ENCODE measurements around the gene CRIP2.

The CRIP2 gene

DNA sequence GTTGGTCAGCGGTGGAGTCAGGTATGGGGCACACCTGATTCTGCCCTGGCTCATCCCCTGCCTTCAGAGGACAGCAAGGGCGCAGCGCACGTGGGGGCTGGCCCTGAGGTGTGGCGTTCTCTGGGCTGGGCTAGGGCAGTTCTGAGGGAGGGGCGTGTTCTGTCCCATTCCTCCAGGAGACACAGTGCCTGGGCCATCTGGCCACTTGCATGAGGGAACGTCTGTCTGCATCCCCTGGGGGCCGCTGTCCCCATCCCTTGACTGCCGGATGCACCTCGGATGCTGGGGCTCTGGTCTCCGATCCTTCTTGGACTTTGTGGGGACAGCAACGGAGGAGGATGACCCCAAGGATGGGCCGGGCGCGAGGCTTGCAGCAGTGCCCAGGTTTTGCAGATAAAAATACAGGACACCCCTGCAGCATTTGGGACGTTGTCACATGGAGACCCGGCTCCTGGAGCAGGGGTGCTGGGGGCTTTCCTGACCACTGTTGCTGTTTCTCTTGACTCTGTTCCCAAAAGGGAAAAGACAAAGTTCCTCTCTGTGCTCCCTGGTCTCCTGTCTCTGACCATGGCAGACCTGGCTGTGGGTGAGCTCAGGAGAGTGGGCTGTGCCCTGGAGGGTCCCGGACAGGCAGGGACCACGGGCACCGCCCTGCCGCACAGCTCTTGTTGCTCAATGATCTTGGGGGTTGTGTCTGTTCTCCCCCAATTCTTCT, 48.0 kb upstream of the CRIP2 start:
- Histone ChIP-seq H3K4me2 (ENCODE audit: low read length) (no peak overlapping the region), H4K20me1 (ENCODE audit: insufficient read depth, low read length) (no peaks in the 10 kb centered on the region), H2AFZ (ENCODE audit: low read length) (no peak overlapping the region), H3K27ac (ENCODE audit: low read depth, low read length, poor library complexity, severe bottlenecking) (no peak overlapping the region), H3K36me3 (ENCODE audit: insufficient read depth, low read length) (peaks cover 77% of the 10 kb centered on the region), H3K9me3 (ENCODE audit: low read length) (peaks cover 15% of the 10 kb centered on the region), H3K9ac (ENCODE audit: low read length) (no peak overlapping the region), H3K27me3 (ENCODE audit: insufficient read depth, low read length) (no peaks in the 10 kb centered on the region), H3K4me1 (ENCODE audit: insufficient read depth, low read length, severe bottlenecking) (peaks cover 11% of the 10 kb centered on the region), H3K9me2 (ENCODE audit: low read depth, low read length) (no peaks in the 10 kb centered on the region), H3K4me3 (ENCODE audit: low read depth, low read length, poor library complexity, severe bottlenecking) (no peak overlapping the region), H3K79me2 (ENCODE audit: insufficient read depth, low read length) (peaks cover 82% of the 10 kb centered on the region), H3F3A (ENCODE audit: insufficient read depth, low read length) (no peaks in the 10 kb centered on the region)
- TF ChIP-seq, protein P1, sequence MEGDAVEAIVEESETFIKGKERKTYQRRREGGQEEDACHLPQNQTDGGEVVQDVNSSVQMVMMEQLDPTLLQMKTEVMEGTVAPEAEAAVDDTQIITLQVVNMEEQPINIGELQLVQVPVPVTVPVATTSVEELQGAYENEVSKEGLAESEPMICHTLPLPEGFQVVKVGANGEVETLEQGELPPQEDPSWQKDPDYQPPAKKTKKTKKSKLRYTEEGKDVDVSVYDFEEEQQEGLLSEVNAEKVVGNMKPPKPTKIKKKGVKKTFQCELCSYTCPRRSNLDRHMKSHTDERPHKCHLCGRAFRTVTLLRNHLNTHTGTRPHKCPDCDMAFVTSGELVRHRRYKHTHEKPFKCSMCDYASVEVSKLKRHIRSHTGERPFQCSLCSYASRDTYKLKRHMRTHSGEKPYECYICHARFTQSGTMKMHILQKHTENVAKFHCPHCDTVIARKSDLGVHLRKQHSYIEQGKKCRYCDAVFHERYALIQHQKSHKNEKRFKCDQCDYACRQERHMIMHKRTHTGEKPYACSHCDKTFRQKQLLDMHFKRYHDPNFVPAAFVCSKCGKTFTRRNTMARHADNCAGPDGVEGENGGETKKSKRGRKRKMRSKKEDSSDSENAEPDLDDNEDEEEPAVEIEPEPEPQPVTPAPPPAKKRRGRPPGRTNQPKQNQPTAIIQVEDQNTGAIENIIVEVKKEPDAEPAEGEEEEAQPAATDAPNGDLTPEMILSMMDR (IDR thresholded peaks at IDR 0.05; ENCODE audit: low read length) = no peak
- no peak for TF ChIP-seq EZH2 (IDR thresholded peaks at IDR 0.05; ENCODE audit: borderline replicate concordance, low read length)

- Histone ChIP-seq H3K4me3 (ENCODE audit: low read depth, low read length, poor library complexity, severe bottlenecking) (no peak overlapping the region), H2AFZ (ENCODE audit: low read length) (no peak overlapping the region), H3K4me1 (ENCODE audit: insufficient read depth, low read length, severe bottlenecking) (peaks cover 3% of the 10 kb centered on the region), H3K27ac (ENCODE audit: low read depth, low read length, poor library complexity, severe bottlenecking) (no peak overlapping the region), H3K9me2 (ENCODE audit: low read depth, low read length) (no peaks in the 10 kb centered on the region), H3K9ac (ENCODE audit: low read length) (no peak overlapping the region), H3K9me3 (ENCODE audit: low read length) (peaks cover 16% of the 10 kb centered on the region), H3K27me3 (ENCODE audit: insufficient read depth, low read length) (no peaks in the 10 kb centered on the region), H3K36me3 (ENCODE audit: insufficient read depth, low read length) (peaks cover 82% of the 10 kb centered on the region), H3F3A (ENCODE audit: insufficient read depth, low read length) (no peaks in the 10 kb centered on the region), H3K4me2 (ENCODE audit: low read length) (no peak overlapping the region), H4K20me1 (ENCODE audit: insufficient read depth, low read length) (no peaks in the 10 kb centered on the region), H3K79me2 (ENCODE audit: insufficient read depth, low read length) (peaks cover 79% of the 10 kb centered on the region)
- TF ChIP-seq, protein P1 (IDR thresholded peaks at IDR 0.05; ENCODE audit: low read length) = no peak
- TF ChIP-seq EZH2 (IDR thresholded peaks at IDR 0.05; ENCODE audit: borderline replicate concordance, low read length) = no peak
Observed at GRCh38 chr14:105427412-105427811, 47.2 kb upstream of the CRIP2 start.

DNA sequence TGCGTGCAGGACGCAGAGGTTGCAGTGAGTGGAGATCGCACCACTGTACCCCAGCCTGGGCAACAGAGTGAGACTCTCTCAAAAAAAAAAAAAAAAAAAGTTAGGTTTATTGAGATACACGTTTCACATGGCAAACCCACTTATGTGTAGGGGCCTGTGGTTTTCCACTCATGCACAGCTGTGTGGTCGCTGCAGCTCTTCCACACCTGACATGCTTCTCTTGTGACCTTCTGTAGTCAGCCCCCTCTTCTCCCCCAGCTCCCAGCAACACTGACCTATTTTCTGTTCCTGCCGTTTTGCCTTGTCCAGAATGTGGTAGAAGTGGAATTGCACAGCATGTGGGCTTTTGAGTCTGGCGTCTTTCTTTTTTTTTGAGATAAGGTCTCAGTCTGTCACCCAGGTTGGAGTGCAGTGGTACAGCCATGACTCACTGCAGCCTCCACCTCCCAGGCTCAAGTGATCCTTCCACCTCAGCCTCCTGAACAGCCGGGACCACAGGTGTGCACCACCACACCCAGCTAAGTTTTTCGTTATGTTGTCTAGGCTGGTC, 46.6 kb upstream of the CRIP2 start:
- Histone ChIP-seq H3K36me3 (ENCODE audit: insufficient read depth, low read length) (peaks cover 83% of the 10 kb centered on the region), H3K9me2 (ENCODE audit: low read depth, low read length) (no peaks in the 10 kb centered on the region), H3K4me2 (ENCODE audit: low read length) (no peak overlapping the region), H3F3A (ENCODE audit: insufficient read depth, low read length) (no peaks in the 10 kb centered on the region), H3K4me1 (ENCODE audit: insufficient read depth, low read length, severe bottlenecking) (no peaks in the 10 kb centered on the region), H3K9ac (ENCODE audit: low read length) (no peak overlapping the region), H3K27ac (ENCODE audit: low read depth, low read length, poor library complexity, severe bottlenecking) (no peak overlapping the region), H4K20me1 (ENCODE audit: insufficient read depth, low read length) (no peaks in the 10 kb centered on the region), H2AFZ (ENCODE audit: low read length) (no peak overlapping the region), H3K4me3 (ENCODE audit: low read depth, low read length, poor library complexity, severe bottlenecking) (no peak overlapping the region), H3K79me2 (ENCODE audit: insufficient read depth, low read length) (peaks cover 78% of the 10 kb centered on the region), H3K9me3 (ENCODE audit: low read length) (peaks cover 16% of the 10 kb centered on the region), H3K27me3 (ENCODE audit: insufficient read depth, low read length) (no peaks in the 10 kb centered on the region)
- TF ChIP-seq, protein P1 (IDR thresholded peaks at IDR 0.05; ENCODE audit: low read length) = no peak
- TF ChIP-seq EZH2 (IDR thresholded peaks at IDR 0.05; ENCODE audit: borderline replicate concordance, low read length) = no peak
